ENCODE results near the gene CACNA2D3. TPM values are rescaled to one million over a fixed set of nuclear protein-coding genes. Genes with fewer than 3 reads are reported as not detected.

CACNA2D3 gene
- total and polyA plus RNA-seq, 12 donors: 0.51 to 43.5 (median 19.3) TPM

DNA sequence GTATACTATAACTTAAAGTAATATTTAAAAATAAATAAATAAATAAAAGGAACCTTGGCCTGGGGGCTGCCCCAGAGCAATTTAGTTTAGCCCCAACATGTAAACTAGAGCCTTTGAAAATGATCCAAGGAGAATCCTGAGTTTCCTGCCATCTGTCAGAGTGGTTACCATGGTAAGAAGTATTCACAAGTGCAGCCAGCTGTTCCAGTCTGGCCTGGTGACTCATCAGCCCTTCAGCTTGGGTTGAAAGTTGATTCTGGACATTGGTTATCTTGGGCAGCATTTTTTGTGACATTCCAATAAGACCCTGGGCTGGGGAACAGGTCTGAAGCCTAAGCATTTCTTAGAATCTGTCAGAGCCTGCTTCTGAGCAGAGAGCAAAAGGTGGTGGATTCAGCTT is 878.2 kb downstream of the CACNA2D3 start:
- intact Hi-C loops (cut with DNase I): no loop called here
- H3K27me3 ChIP-seq: no peaks in the 10 kb centered on the region
- H3K27ac ChIP-seq: no peak overlapping the region
- DNase-seq (peak in 1 of 2 donors; percentile 8), ATAC-seq (peak in 3 of 8 donors; percentile 38 to 56 (median 49))
- no peak overlapping the region for H3K4me3 ChIP-seq
- TF ChIP-seq, protein P1, sequence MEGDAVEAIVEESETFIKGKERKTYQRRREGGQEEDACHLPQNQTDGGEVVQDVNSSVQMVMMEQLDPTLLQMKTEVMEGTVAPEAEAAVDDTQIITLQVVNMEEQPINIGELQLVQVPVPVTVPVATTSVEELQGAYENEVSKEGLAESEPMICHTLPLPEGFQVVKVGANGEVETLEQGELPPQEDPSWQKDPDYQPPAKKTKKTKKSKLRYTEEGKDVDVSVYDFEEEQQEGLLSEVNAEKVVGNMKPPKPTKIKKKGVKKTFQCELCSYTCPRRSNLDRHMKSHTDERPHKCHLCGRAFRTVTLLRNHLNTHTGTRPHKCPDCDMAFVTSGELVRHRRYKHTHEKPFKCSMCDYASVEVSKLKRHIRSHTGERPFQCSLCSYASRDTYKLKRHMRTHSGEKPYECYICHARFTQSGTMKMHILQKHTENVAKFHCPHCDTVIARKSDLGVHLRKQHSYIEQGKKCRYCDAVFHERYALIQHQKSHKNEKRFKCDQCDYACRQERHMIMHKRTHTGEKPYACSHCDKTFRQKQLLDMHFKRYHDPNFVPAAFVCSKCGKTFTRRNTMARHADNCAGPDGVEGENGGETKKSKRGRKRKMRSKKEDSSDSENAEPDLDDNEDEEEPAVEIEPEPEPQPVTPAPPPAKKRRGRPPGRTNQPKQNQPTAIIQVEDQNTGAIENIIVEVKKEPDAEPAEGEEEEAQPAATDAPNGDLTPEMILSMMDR (IDR thresholded peaks at IDR 0.05): no peak
- H3K36me3 ChIP-seq: no peaks in the 10 kb centered on the region
- H3K9me3 ChIP-seq: peaks cover 0 to 2% (median 0%) of the 10 kb centered on the region in 11 donors
- peaks cover 0 to 16% (median 6%) of the 10 kb centered on the region in 9 donors for H3K4me1 ChIP-seq

DNA sequence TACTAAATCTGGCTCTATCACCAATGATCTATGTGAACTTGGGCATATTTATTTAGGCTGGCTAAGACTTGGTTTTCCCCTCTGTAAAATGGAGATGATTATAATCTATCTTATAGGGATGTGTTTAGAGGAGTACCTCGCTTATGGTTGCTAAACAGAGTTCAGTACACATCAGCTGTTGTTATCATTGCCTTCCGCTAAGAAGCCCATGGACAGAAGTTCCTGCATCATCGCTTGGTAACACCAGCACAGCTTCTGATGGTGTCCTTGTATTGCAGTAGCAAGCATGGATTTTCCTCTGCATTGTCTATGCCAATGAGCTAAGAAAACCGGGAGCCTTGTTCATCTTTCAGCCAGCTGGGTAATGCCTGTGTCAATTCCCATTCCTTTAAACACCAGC is 878.6 kb downstream of the CACNA2D3 start:
- H3K9me3 ChIP-seq: peaks cover 0 to 2% (median 0%) of the 10 kb centered on the region in 11 donors
- ATAC-seq: no peak
- TF ChIP-seq, protein P1 (IDR thresholded peaks at IDR 0.05): no peak
- H3K4me3 ChIP-seq: no peak overlapping the region
- H3K27ac ChIP-seq: no peak overlapping the region
- H3K27me3 ChIP-seq: no peaks in the 10 kb centered on the region
- peaks cover 0 to 16% (median 6%) of the 10 kb centered on the region in 9 donors for H3K4me1 ChIP-seq
- intact Hi-C loops (cut with DNase I): no loop called here
- DNase-seq: no peak
- 88 to 92% methylated on average over 4 of the region's 4 CpGs for WGBS, 2 donors
- no peaks in the 10 kb centered on the region for H3K36me3 ChIP-seq

DNA sequence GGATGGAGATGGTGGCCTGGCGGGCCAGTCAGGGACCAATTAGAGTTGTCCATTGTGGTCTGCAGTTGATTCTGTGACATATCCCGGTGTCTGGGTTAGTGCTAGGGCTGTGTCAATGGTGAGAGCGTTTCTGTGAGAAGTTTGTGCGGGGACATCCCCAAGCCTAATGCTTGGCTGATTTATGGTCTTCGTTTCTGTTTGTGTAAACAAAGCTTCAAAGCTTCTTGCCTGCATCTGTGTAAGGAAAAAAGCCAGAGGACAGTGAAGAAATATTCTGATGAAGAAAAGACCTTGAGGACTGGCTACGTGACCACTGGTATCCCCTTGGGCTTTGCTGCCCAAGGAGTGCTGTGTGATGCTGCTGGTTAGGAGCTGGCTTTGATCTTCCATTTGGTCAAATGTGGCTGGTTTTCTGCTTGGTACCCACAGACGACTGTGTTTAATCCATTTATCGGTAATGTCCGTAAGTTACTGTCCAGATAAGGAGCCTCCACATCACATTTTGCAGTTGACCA is 880.1 kb downstream of the CACNA2D3 start:
- TF ChIP-seq, protein P1 (IDR thresholded peaks at IDR 0.05): no peak
- Histone ChIP-seq H3K36me3 (no peaks in the 10 kb centered on the region), H3K27ac (no peak overlapping the region), H3K27me3 (no peaks in the 10 kb centered on the region), H3K4me3 (no peak overlapping the region), H3K9me3 (peaks cover 0 to 2% (median 0%) of the 10 kb centered on the region in 11 donors), H3K4me1 (peaks cover 0 to 16% (median 6%) of the 10 kb centered on the region in 9 donors)
- ATAC-seq: no peak
- no peak for DNase-seq
- intact Hi-C loops (cut with DNase I): no loop called here
- WGBS, 2 donors: 75 to 88% methylated on average over 9 of the region's 9 CpGs

DNA sequence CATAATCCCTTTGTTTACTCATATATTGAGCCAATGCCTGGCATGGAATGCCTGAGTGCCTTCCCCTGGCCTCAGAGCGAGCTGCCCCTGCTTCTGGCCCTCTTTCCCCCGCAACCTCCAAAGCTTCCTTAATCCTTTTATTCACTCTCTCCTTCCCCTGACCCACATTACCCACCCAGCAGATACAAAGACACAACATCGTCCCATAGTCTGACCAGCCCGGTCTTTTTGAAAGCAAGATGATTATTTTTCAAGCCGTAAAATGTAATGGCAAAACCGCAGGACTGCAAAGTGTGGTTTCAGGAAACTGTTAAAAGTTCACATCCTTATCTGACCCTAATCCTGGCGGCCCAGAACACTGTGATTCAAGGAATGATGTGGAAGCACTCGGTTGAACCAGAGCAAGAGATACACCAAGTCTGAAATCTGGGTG is 883.9 kb downstream of the CACNA2D3 start:
- TF ChIP-seq, protein P1 (IDR thresholded peaks at IDR 0.05): no peak
- H3K9me3 ChIP-seq: peaks cover 0 to 2% (median 0%) of the 10 kb centered on the region in 11 donors

More for the DNA sequence above, 883.9 kb downstream of the CACNA2D3 start:
- no peak for DNase-seq
- no peaks in the 10 kb centered on the region for H3K27me3 ChIP-seq
- H3K36me3 ChIP-seq: no peaks in the 10 kb centered on the region
- WGBS, 2 donors: 52 to 53% methylated on average over 8 of the region's 8 CpGs
- no peak overlapping the region for H3K27ac ChIP-seq
- intact Hi-C loops (cut with DNase I): no loop called here
- no peaks in the 10 kb centered on the region for H3K4me1 ChIP-seq
- no peak overlapping the region for H3K4me3 ChIP-seq
- ATAC-seq: no peak
